ENCODE measurements around the gene ANKRD28.
"Not testable (repeated sequence)": the region's sequence is repeated elsewhere in the genome, so short reads cannot be mapped to it uniquely, and the experiment has no call there.

ANKRD28 gene

DNA sequence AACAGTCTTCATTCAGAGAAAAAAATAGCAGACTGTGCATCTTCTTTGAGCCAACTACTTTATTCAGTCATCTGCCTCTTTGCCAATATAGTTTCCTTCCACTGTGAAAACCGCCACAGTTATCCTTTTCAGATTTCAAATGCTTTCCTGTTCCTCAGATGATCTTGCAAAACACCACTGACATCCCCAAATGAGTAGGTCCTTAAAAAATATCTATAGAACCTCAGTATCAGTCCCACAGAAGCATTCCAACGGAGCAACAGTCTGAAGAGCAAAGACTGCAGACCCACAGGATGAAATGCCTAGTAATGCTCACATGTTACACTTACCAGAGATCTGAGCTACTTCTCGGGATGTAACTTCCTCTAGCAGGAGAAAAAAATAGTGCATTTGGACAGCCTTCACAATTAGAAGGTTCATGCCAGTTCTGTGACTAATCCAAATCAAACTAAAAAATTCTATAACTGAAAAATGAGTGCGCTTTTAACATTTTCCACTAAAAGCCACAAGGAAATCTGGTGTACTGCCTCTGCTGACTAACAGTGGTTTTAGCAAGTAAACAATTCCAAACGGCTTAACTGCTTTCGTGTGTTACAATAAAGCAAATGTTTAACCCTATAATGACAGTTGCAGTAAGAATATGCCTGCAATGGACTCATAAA is at the start of gene ANKRD28:
Gene ANKRD28 (minus strand): TSS at position 338 of the 662 bp plus-strand sequence. CDS start 1,458 bp downstream, outside the sequence.
- DNase-seq = peak; percentile 81

DNA sequence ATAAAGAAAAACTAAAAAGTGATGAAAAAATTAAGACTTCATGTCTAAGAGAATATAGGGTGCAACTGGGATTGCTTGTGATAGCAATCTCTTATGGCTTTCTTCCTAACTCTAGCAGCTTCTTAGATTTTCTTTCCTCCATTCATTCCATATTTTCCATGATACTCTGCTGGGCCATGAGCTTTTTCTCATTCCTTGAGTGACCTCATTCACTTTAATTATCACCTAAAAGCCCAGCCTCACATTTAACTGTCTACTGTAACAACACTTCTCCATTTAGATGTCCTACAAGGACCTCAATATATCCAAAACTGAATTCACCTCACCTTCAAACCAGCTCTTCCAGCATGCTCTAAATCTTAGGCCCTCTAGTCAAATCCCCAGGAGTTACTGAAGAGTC is 49.5 kb upstream of the ANKRD28 start:
- DNase-seq = no peak

DNA sequence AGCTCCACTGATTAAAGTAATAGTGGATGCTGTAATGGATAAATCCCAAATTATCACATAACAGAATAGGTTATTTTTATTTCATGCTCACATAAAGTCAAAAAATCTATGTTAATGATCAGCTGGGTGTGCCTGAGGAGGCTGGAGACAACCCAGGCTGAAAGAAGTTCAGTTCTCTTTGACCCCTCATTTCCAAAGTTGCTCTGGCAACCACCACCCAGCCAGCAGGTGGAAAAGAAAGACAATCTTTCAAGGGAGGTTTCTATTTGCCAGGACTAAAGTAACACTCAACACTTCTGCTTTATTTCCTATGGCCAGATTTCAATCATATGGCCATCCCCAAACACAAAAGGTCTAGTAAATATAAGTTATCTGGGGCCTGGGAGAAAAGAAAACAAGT is 48.8 kb upstream of the ANKRD28 start:
- no peak for DNase-seq

DNA sequence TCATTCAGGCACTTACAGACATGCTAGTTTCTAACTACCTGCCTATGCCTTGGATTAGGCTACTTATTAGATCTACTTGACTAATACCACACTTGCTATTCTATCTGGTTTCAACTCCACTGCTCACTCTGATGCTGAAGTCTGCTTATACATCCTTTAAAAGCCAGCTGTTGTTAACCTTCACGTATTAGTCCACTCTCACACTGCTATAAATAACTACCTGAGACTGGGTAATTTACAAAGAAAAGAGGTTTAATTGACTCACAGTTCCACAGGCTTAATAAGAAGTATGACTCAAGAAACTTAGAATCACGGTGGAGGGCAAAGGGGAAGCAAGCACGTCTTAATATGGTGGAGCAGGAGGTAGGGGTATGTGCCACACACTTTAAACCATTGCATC is 47.7 kb upstream of the ANKRD28 start:
- no peak for DNase-seq

DNA sequence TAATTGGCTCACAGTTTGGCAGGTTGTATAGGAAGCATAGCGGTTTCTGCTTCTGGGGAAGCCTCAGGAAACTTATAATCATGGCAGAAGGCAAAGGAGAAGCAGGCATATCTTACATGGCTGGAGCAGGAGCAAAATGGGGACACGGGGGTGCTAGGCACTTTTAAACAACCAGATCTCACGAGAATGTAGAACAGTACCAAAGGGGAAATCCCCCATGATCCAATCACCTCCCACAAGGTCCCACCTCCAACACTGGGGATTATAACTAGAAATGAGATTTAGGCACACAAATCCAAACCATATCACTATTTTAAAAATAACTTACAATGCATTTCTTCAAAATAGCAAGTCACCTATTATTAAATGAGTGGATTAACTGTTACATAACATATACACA is 47.1 kb upstream of the ANKRD28 start:
- DNase-seq = no peak

DNA sequence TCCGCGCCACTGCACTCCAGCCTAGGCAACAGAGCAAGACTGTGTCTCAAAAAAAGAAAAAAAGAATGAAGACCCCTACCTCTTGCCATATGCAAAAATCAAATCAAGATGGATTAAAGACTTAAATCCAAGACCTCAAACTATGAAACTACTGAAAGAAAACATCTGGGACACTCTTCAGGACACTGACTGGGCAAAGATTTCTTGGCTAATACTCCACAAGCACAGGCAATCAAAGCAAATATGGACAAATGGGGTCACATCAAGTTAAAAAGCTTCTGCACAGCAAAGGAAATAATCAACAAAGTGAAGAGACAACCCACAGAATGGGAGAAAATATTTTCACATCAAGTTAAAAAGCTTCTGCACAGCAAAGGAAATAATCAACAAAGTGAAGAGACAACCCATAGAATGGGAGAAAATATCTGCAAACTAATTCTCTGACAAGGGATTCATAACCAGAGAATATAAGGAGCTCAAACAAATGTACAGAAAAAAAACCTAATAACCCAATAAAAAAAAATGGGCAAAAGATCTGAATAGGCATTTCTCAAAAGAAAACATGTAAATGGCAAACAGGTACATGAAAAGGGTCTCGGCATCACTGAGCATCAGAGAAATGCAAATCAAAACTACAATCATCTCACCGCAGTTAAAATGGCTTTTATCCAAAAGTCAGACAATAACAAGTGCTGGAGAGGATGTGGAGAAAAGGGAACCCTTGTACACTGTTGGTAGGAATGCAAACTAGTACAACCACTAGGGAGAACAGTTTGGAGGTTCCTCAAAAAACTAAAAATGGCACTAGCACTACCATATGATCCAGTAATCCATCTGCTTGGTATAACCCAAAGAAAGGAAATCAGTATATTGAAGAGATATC is 43.6 kb upstream of the ANKRD28 start:
- DNase-seq = not testable (repeated sequence)

DNA sequence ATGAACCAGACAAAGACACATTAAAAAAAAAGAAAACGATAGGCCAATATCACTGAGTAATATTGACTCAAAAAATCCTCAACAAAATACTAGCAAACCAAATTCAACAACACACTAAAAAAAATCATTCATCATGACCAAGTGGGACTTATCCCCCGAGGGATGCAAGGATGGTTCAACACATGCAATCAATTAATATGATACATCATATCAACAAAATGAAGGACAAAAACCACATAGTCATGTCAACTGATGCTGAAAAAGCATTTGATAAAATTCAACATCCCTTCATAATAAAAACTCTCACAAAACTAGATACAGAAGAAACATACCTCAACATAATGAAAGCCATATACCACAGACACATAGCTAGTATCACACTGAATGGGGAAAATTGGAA is 41.8 kb upstream of the ANKRD28 start:
- DNase-seq = no peak

DNA sequence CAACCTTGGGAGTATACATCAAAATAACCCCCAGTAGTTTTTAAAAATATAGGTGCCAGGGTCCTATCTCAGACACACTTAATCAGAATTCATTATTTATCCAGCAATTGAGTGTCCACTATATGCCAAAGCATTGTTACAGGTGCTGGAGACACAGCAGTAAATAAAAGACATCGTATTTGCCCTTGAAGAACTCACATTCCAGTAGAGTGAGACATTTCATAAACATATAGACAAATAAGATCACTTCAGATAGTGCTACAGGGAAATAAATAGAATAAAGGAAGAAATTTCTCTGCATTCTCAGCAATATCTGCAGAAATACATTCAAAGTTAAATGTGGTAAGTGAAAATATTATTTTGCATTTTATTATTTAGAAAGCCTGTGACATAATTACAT is 34.1 kb upstream of the ANKRD28 start:
- DNase-seq = no peak

DNA sequence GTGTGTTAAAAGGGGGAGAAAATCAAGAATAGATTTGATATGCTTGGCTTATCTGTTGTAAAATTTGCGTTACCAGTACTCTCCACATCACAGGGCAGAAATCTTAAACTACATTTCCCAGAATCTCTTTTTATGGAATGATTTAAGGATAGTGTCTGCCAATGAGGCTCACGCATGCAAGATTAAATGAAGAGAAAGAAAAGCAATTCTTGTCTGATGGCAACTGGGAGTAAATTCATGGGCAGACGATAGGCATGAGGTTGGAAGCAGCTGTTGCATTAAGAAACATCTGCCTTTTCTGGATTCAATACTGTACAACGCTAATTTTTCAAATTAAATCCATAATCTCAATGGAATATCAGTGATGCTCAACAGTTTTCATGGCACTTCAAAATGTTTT is 27.2 kb upstream of the ANKRD28 start:
- no peak for DNase-seq

DNA sequence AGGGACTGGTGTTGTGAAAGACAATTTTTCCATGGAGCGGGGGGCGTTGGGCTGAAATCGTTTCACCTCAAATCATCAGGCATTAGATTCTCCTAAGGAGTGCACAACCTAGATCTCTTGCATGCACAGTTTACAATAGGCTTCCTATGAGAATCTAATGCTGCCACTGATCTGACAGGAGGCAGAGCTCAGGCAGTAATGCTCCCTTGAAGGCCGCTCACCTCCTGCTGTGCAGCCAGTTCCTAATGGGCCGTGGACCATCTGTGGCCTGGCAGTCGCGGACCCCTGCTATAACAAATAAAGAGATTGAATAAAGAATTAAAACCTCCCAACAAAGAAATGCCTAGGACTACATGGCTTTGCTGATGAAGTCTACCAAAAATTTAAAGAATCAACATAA is 25.3 kb upstream of the ANKRD28 start:
- no peak for DNase-seq

DNA sequence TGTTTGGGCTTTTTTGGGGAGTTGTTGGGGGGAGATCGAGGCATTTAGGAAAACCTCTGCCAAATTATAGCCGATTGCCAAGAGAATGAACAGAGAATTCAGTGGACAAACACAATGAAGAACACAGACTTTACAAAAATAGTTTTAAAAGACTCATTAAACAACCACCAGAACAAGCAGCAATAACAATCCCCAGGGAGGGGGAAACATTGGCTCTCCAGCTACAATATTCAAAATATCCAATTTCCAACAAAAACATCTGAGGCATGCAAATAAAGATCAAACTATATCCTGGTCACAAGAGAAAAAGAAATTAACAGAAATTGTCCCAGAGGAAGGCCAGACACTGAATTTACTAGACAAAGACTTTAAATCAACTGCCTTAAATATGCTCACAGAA is 24.5 kb upstream of the ANKRD28 start:
- DNase-seq = no peak

DNA sequence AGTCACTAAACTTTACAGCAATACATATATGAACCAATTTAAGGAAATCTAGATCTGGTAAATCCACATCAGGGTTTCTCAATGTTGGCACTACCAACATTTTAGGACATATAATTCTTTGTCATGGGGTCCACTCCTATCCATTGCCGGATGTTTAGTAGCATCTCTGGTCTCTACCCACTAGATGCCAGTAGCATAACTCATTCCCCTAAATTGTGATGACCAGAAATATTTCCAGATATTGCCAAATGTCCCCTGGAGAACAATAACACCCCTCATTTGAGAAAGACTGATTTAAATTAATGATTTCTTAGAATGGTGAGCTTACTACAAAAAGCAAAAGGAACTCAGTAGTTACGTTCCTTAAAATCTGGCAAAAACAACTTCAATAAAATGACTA is 23.1 kb upstream of the ANKRD28 start:
- no peak for DNase-seq

DNA sequence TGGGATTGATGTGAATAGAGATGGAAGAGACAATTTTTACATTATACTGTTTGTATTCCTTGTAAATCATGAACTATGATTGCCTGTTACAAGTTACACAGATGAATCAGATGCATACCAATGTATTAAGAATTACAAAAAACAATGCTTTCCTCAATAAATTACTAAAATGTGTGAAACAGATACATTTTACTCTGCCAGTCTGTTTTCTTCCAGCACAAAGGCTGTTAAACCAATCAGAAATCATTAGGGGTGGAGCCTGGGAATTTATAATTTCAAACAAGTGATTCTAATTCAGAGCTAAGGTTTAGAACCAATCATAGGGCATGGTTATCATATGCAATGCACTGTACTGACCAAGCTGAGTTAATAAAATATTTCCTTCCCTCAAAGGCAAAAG is 21.8 kb upstream of the ANKRD28 start:
- no peak for DNase-seq

DNA sequence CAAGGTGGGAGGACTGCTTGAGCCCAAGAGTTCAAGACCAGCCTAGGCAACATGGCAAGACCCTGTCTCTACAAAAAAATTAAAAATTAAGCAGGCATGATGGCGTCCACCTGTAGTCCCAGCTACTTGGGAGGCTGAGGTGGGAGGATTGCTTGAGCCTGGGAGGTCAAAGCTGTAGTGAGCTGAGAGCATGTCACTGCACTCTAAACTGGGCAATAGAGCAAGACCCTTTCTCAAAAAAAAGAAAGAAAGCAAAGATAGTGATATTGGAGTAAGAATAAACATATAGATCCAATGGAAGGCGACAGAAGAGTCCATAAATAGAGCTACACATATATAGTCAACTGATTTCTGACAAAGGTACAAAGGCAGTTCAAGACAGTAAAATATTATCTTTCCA is 21.3 kb upstream of the ANKRD28 start:
- no peak for DNase-seq

DNA sequence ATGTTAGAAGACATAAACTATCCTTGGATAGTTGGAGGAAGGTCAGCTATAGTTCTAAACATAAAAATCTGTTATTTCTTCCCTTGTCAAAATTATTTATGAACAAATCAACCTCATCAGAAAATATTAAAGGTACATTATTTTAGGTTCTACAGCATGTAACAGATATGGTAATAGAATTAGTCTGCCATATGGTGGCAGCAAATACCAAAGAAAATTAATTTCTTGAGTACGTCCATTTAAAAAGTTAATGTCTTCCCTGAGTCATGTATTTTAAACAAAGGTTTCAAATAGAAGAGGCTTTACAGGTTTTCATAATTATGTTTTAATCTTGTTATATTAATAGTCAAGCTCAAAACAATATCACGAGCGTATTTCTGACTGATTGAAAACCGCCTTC is 17.9 kb upstream of the ANKRD28 start:
- no peak for DNase-seq

DNA sequence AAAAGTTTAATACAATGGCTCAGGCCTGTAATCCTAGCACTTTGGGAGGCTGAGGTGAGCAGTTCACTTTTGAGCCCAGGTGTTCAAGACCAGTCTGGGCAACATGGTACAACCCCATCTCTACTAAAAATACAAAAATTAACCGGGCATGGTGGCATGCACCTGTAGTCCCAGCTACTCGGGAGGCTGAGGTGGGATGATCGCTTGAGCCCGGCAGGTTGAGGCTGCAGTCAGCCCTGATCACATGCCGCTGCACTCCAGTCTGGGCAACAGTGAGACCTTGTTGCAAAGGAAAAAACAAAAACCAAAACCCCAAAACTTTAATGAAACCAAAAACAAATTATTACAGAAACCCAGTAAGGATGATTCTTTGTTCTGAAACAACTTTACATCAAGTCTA is 15.3 kb upstream of the ANKRD28 start:
- not testable (repeated sequence) for DNase-seq

DNA sequence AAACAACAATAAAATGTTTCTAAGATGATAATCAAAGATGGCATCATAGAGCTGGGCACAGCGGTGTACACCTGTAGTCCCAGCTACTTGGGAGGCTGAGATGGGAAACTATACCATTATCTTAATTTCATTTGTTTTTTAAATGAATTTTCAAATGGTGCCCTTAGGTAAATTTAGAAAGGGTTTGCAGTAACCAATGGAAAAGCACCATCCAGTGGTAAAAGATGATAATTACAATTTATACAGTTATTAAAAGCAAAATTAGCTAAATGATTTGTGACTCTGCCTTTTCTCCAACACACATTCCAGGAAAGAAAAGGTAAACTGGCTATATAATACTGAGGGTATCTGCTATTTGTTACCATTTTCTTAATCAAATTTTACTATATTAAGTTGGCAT is 14.4 kb upstream of the ANKRD28 start:
- DNase-seq = peak; percentile 44

DNA sequence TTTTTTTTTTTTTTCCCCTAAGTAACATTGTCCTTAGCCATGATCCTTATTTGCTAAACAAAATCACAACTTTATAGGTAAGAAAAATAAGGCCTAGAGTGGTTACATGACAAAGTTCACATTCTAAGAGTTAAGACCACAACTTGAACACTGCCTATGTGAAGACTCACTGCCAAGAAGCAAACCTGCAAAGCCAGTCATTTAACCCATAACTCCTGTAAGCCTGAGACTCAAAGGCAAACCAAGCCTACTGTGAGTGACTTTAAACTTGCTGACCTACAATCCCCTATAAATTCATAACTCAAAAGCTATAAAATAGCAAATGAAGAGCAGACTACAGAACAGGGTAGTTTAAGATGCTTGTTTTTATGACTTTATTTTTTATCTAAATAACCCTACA is 12.9 kb upstream of the ANKRD28 start:
- peak; percentile 70 for DNase-seq

DNA sequence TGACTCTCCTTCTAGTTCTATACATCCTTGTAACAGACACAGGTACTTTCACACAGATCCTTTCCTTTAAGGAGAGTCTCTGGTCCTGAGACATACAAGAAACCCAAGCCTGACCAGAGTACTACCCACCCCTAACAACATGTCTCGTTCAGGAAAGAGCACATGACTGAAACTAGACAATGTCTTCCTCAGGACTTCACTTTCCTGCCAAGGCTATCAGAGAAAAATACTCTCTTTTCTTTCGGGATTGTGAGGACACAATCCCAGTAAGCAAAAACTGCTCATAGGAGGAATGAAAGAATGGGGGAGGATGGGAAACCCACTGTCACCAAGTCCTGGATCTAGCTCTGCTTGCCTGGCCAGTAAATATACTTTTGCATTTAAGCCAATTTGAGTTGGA is 11.5 kb upstream of the ANKRD28 start:
- no peak for DNase-seq

DNA sequence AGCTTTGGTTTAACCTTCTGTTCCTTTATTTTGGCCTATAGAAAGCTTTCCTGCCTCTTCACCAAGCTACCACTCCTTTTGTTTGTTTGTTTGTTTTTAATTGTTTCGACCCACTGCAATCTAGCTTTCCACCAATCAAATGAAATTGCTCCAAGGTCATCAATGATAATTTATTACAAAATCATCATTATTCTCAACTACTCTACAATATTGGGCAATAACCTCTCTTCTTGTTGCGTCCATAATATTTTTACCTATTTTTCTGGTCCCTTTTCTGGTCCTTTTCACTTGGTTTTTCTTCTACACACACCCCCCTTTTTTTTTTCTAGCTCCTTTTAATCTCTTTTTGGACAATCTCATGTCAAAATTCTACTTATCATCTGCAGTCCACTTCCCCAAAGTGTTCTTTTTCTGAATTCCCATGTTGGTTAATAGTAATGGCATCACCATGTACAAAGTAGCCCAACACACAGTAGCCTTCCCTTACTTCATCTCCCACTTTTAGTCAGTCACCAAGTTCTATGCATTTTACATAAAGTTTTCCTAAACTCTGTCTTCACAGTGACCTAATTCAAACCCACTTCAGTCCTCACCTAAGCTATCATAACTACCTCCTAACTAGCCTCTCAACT is 11.0 kb upstream of the ANKRD28 start:
- DNase-seq = no peak

DNA sequence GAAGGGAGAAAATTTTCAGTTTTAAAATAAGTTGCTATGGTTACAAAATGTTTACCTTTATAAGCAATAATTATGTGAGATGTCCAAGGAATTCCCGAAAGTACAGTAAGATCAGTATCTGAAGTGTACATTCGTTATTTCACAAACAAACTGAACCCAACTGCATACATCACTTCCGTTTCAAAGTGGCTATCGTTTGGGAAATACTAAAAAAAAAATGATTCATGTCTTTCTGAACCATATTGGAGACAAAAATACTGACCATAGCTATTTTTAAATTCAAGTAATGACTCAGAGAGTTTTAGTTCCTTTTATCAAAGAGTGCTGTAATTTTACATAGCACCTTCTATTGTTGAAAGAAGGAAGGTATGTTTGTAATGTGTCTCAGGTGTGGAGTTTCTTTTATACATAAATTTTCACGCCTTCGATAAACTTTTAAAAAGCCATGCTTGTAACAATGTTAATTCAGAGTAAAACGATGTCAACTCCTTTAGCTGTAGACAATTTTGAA is 8.0 kb upstream of the ANKRD28 start:
- DNase-seq = peak; percentile 66

DNA sequence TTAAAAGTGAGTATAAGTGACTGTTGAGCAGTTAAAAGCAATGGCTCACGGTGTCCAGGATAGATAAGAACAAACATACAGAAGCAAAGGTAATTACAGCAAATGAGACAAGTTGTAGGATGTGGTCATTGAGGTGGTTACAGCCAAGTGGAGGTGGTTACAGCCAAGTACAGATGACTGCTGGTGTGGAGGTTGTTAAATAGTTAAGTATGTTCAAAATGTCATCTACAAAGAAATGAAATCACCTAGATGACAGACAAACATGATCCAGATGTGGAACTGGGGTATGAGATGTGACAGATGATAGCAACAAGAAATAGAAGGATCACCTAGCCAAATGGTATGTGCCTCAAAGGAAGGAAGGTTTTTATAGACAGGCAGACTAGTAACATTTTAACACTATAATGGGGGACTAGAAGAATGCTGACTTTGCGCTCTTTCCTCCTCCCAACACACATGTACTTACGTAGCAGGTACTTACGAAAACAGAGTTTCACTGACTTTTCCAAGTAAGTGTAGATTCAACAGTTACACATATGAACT is 6.8 kb upstream of the ANKRD28 start:
- DNase-seq = peak; percentile 62

DNA sequence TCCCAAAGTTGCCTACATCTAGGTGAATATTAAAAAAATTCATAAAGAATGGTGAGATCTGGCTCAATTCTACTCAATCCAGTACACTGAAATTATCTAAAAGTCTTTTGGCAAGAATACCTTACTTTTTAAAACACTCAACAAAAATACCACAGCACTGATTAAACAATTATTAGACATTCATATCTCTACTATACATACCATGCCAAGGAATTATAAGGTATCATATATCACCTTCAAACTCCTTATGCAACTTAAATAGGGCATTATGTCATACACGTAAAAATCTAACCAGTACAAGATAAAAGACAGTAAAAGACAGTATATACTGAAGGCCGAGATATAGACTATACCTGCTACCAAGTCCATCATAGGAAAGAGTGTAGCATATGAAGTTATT is 6.1 kb upstream of the ANKRD28 start:
- no peak for DNase-seq

DNA sequence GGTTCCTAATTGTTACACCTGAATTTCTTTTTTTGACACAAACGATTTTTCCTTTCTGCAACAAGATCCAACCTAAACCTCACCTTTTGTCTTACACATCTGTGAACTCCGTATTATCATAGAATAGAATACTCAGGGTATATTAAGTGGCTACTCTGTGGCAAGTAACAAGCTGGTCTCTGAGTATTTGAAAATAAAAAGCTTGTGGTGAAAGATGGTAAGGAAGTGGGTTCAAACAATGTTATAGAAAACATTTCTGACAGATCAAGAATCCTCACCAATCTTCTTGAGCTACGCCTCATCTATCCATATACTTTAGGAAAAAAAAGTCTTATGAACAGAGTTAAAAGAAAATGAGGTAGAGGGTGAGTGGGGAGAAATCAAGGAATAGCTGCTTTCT is 3.5 kb upstream of the ANKRD28 start:
- DNase-seq = no peak
